HEK293T (cell line): ENCODE measurements around the gene SLC13A4.

Experiments used
- ARNT ChIP-seq: fragments of 450-650 bp; IDR thresholded peaks from 2 replicates; pipeline ENCODE4 v1.6.1; 2017; ENCODE audit warnings: mild to moderate bottlenecking
- BHLHE40 ChIP-seq: fragments of 450-650 bp; IDR thresholded peaks from 2 replicates; pipeline ENCODE4 v1.6.1; 2016; ENCODE audit warnings: mild to moderate bottlenecking, moderate library complexity, borderline replicate concordance
- CTBP1 ChIP-seq: fragments of 450-650 bp; IDR thresholded peaks from 2 replicates; pipeline ENCODE4 v1.6.1; 2016; ENCODE audit warnings: borderline replicate concordance
- ELF4 ChIP-seq: fragments of 450-650 bp; IDR thresholded peaks from 2 replicates; pipeline ENCODE4 v1.6.1; 2017; ENCODE audit warnings: antibody characterized with exemption
- FOXA1 ChIP-seq: fragments of 450-650 bp; IDR thresholded peaks from 2 replicates; pipeline ENCODE4 v1.6.1; 2016; ENCODE audit warnings: mild to moderate bottlenecking
- FOXK2 ChIP-seq: fragments of 450-650 bp; IDR thresholded peaks from 2 replicates; pipeline ENCODE4 v1.6.1; 2016; ENCODE audit warnings: mild to moderate bottlenecking
- FOXM1 ChIP-seq: fragments of 450-650 bp; IDR thresholded peaks from 2 replicates; pipeline ENCODE4 v1.6.1; 2017; ENCODE audit warnings: mild to moderate bottlenecking, borderline replicate concordance
- HDGF ChIP-seq: fragments of 450-650 bp; IDR thresholded peaks from 2 replicates; pipeline ENCODE4 v1.6.1; 2017; ENCODE audit warnings: antibody characterized with exemption, borderline replicate concordance
- L3MBTL2 ChIP-seq: fragments of 450-650 bp; conservative IDR thresholded peaks from 2 replicates; pipeline ENCODE4 v1.6.1; 2016; ENCODE audit warnings: mild to moderate bottlenecking
- NFRKB ChIP-seq: fragments of 450-650 bp; IDR thresholded peaks from 2 replicates; pipeline ENCODE4 v1.6.1; 2016; ENCODE audit warnings: mild to moderate bottlenecking, moderate library complexity
- SP1 ChIP-seq: fragments of 450-650 bp; IDR thresholded peaks from 2 replicates; pipeline ENCODE4 v1.6.1; 2017
- SUZ12 ChIP-seq: fragments of 450-650 bp; IDR thresholded peaks from 2 replicates; pipeline ENCODE4 v1.6.1; 2016; ENCODE audit warnings: mild to moderate bottlenecking
- TARDBP ChIP-seq: fragments of 450-650 bp; IDR thresholded peaks from 2 replicates; pipeline ENCODE4 v1.6.1; 2016
- ZNF384 ChIP-seq: fragments of 450-650 bp; IDR thresholded peaks from 2 replicates; pipeline ENCODE4 v1.6.1; 2016

GRCh38 chr7:135682191-135682590, 45.8 kb downstream of the SLC13A4 start:
- TF ChIP-seq BHLHE40 (no peak), ARNT (no peak), L3MBTL2 (no peak), ZNF384 (no peak), HDGF (no peak), NFRKB (no peak), FOXK2 (no peak), TARDBP (no peak), ELF4 (no peak), SP1 (no peak), CTBP1 (no peak), FOXA1 (no peak), FOXM1 (no peak), SUZ12 (no peak)
